T-cell (primary cell): ENCODE measurements around the gene NUDT4B. TPM values are rescaled to one million over a fixed set of nuclear protein-coding genes. Genes with fewer than 3 reads are reported as not detected.
"Not testable (repeated sequence)": the region's sequence is repeated elsewhere in the genome, so short reads cannot be mapped to it uniquely, and the experiment has no call there.

Experiments
- ATAC-seq, 4 experiments: fragments of 200-7000 bp in 3 of 4; fragments of 150-1000 bp in 1 of 4; cut with Tn5 transposase; replicated peaks in 1 of 4; 1 replicate in 3 of 4; 2 replicates in 1 of 4; pipeline ENCODE4 v1.10.0; 2021; ENCODE audit warnings: moderate library complexity in 3 of 4, mild to moderate bottlenecking in 2 of 4, moderate number of reproducible peaks in 1 of 4
- CTCF ChIA-PET, 2 donors: fragments of 300-600 bp; sonication (Branson Sonifier 250); formaldehyde crosslinking; loops; one replicate each; lab custom pipeline; 2022; ENCODE audit warnings: antibody characterized with exemption in 2 of 2; lab: Charles Lee
- POLR2A ChIA-PET, 2 donors: fragments of 300-600 bp; sonication (Branson Sonifier 250); formaldehyde crosslinking; loops; one replicate each; lab custom pipeline; 2022; ENCODE audit warnings: antibody characterized with exemption in 2 of 2; lab: Charles Lee
- DNase-seq, 35 experiments: peaks; one replicate each; pipeline versions ENCODE4 v3.0.0 to v3.0.0-alpha.2; 2013 to 2023
- H3K27ac ChIP-seq: one replicate; pipeline ENCODE4 v1.5.1; 2013; ENCODE audit warnings: low read length
- H3K27me3 ChIP-seq, 2 experiments: replicated peaks in 1 of 2; 1 replicate in 1 of 2; 2 replicates in 1 of 2; pipeline versions ENCODE4 v1.6.1 to v1.7.0; 2013; ENCODE audit warnings: low read length in 1 of 2, mixed read lengths in 1 of 2; ENCODE audit not compliant: control insufficient read depth in 2 of 2, insufficient read depth in 2 of 2; ENCODE audit errors: extremely low read depth in 1 of 2
- H3K36me3 ChIP-seq, 2 donors: 1 replicate in 1 of 2; 2 replicates in 1 of 2; pipeline versions ENCODE4 v1.6.1 to v1.7.0; 2013; ENCODE audit warnings: low read length in 1 of 2; ENCODE audit not compliant: control insufficient read depth in 2 of 2, insufficient read depth in 1 of 2; ENCODE audit errors: extremely low read depth in 1 of 2
- H3K4me1 ChIP-seq, 2 experiments: 1 replicate in 1 of 2; 2 replicates in 1 of 2; pipeline versions ENCODE4 v1.6.1 to v1.7.0; 2013; ENCODE audit warnings: low read length in 2 of 2, mixed read lengths in 1 of 2; ENCODE audit not compliant: insufficient read depth in 2 of 2, control insufficient read depth in 1 of 2; ENCODE audit errors: extremely low read depth in 1 of 2
- H3K4me3 ChIP-seq, 2 donors: 1 replicate in 1 of 2; 2 replicates in 1 of 2; pipeline versions ENCODE4 v1.5.1 to v1.7.0; 2013; ENCODE audit warnings: mild to moderate bottlenecking in 2 of 2, low read length in 1 of 2, moderate library complexity in 1 of 2; ENCODE audit not compliant: control insufficient read depth in 1 of 2; ENCODE audit errors: extremely low read depth in 1 of 2
- H3K9me3 ChIP-seq: 2 replicates; pipeline ENCODE4 v1.7.0; 2013
- H3K27ac Mint-ChIP-seq, 2 donors: one replicate each; pipeline ENCODE4 v1.8.0; 2020 to 2021; ENCODE audit warnings: mild to moderate bottlenecking in 2 of 2, mixed read lengths in 2 of 2
- H3K27me3 Mint-ChIP-seq, 2 donors: one replicate each; pipeline ENCODE4 v1.8.0; 2021 to 2022; ENCODE audit warnings: mixed read lengths in 2 of 2
- H3K36me3 Mint-ChIP-seq: one replicate; pipeline ENCODE4 v1.8.0; 2021; ENCODE audit warnings: mixed read lengths
- H3K4me1 Mint-ChIP-seq, 3 donors: one replicate each; pipeline ENCODE4 v1.8.0; 2020 to 2022; ENCODE audit warnings: mixed read lengths in 3 of 3, mild to moderate bottlenecking in 1 of 3
- H3K4me3 Mint-ChIP-seq, 3 donors: one replicate each; pipeline ENCODE4 v1.8.0; 2020 to 2022; ENCODE audit warnings: mild to moderate bottlenecking in 3 of 3, mixed read lengths in 3 of 3, moderate library complexity in 3 of 3
- H3K9me3 Mint-ChIP-seq, 3 donors: one replicate each; pipeline ENCODE4 v1.8.0; 2020 to 2022; ENCODE audit warnings: mixed read lengths in 3 of 3
- WGBS: methylation state at CpG from one replicate; pipeline ENCODE4 v1.1.5; 2013; ENCODE audit warnings: missing lambda C conversion rate; ENCODE audit not compliant: insufficient coverage; 5-methylcytosine and 5-hydroxymethylcytosine counted together
- total RNA-seq, 35 experiments: library from RNA in 6 of 35; stranded (reverse) in 6 of 35; fragments of 120-200 nt in 1 of 35; gene quantifications; one replicate each; pipeline versions ENCODE4 v1.2.1 to v1.2.4 and lab custom pipeline; 2013 to 2026

NUDT4B gene
- total RNA-seq, 5 donors from 2014 or later (not counting 1 experiment from before 2014, with no cell fraction given): 0.55 to 1.9 TPM; not detected in 3

- H3K36me3 ChIP-seq, H3K9me3 Mint-ChIP-seq, H3K27me3 ChIP-seq, POLR2A ChIA-PET, CTCF ChIA-PET, H3K4me3 Mint-ChIP-seq, H3K9me3 ChIP-seq, H3K4me3 ChIP-seq, H3K27ac ChIP-seq, H3K36me3 Mint-ChIP-seq, H3K4me1 Mint-ChIP-seq, H3K27me3 Mint-ChIP-seq, H3K4me1 ChIP-seq, H3K27ac Mint-ChIP-seq, ATAC-seq, DNase-seq: not testable (repeated sequence)
- no CpG with 5 or more reads among the region's 3 CpGs for WGBS
Measured at GRCh38 chr1:148769495-148769894, 20.9 kb downstream of the NUDT4B start.

DNA sequence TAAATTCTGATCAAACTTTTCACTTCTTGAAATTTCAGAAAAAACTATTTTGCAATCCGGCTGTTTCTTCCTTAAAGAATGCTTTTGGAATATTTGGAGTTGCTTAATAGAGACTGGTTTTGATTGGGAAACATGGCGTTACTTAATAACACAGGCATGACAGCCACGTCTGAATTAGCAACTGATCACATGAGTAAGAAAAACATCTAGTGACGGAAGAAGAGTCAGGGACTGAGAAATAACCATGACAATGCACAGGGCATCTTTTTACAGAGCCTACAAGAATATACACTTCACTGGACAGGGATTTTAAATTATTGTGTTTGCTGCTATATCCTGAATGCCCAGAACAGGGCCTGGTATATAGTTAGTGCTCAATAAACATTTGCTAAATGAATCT lies 25.1 kb downstream of the NUDT4B start:
- H3K4me3 ChIP-seq, POLR2A ChIA-PET, H3K36me3 Mint-ChIP-seq, H3K27me3 ChIP-seq, H3K9me3 Mint-ChIP-seq, H3K4me1 Mint-ChIP-seq, H3K27me3 Mint-ChIP-seq, H3K9me3 ChIP-seq, ATAC-seq, H3K36me3 ChIP-seq, DNase-seq, H3K4me1 ChIP-seq, CTCF ChIA-PET, H3K27ac Mint-ChIP-seq, H3K27ac ChIP-seq, H3K4me3 Mint-ChIP-seq: not testable (repeated sequence)
- WGBS: no CpG with 5 or more reads among the region's 4 CpGs

DNA sequence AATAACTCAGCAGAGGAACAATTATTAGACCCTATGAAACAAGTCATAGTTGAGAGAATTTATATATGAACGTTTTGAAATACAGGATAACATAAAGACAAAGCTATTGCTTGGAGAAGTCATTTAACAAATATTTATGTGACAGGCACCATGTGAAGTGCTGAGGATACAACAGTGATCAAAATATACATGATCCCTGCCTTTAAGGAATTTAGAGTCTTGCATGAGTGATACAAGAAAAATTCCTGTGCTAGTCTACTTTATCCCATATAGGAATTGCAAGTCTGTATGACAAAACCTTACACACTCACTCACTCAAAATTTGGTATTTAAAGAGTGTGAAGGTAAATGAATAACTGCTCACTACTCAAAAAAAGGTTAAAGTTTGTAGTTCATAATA lies 25.5 kb downstream of the NUDT4B start:
- H3K9me3 Mint-ChIP-seq, H3K27me3 Mint-ChIP-seq, DNase-seq, H3K27ac ChIP-seq, CTCF ChIA-PET, H3K4me3 ChIP-seq, H3K27ac Mint-ChIP-seq, H3K4me1 ChIP-seq, H3K9me3 ChIP-seq, POLR2A ChIA-PET, H3K36me3 ChIP-seq, H3K4me1 Mint-ChIP-seq, H3K27me3 ChIP-seq, ATAC-seq, H3K4me3 Mint-ChIP-seq, H3K36me3 Mint-ChIP-seq: not testable (repeated sequence)
- WGBS: no CpG with 5 or more reads among the region's 1 CpG

DNA sequence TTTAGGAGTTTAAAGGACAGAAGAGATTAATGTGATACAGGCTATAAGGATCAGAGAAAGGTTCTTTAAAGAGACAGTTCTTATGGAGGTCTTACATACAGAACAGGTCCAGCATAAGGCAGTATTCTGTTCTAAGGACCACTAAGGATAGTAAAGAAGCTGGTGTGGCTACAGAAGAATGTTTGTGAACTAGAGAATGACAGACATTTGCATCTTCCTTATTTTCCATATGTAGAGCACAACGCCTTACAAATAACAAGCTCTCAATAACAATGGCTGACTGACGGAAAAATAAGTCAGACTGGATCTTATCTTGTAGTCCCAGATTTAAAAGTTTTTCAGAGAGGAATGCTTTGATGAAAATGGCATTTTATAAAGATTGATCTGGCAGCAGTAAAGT lies 26.7 kb downstream of the NUDT4B start:
- not testable (repeated sequence) for H3K4me3 Mint-ChIP-seq
- WGBS: no CpG with 5 or more reads among the region's 2 CpGs

GRCh38 chr1:148777649-148778048 lies 29.1 kb downstream of the NUDT4B start:
- POLR2A ChIA-PET, H3K9me3 Mint-ChIP-seq, H3K9me3 ChIP-seq, H3K4me3 ChIP-seq, H3K27ac ChIP-seq, H3K27me3 ChIP-seq, H3K4me3 Mint-ChIP-seq, H3K36me3 Mint-ChIP-seq, CTCF ChIA-PET, ATAC-seq, DNase-seq, H3K4me1 Mint-ChIP-seq, H3K4me1 ChIP-seq, H3K27ac Mint-ChIP-seq, H3K27me3 Mint-ChIP-seq, H3K36me3 ChIP-seq: not testable (repeated sequence)
- no CpG with 5 or more reads among the region's 1 CpG for WGBS

More for the DNA sequence above, 26.7 kb downstream of the NUDT4B start:
- H3K9me3 Mint-ChIP-seq, H3K4me3 ChIP-seq, H3K4me1 ChIP-seq, CTCF ChIA-PET, H3K36me3 ChIP-seq, ATAC-seq, H3K27me3 Mint-ChIP-seq, H3K4me1 Mint-ChIP-seq, POLR2A ChIA-PET, DNase-seq, H3K36me3 Mint-ChIP-seq, H3K27ac Mint-ChIP-seq, H3K27ac ChIP-seq, H3K9me3 ChIP-seq, H3K27me3 ChIP-seq: not testable (repeated sequence)

DNA sequence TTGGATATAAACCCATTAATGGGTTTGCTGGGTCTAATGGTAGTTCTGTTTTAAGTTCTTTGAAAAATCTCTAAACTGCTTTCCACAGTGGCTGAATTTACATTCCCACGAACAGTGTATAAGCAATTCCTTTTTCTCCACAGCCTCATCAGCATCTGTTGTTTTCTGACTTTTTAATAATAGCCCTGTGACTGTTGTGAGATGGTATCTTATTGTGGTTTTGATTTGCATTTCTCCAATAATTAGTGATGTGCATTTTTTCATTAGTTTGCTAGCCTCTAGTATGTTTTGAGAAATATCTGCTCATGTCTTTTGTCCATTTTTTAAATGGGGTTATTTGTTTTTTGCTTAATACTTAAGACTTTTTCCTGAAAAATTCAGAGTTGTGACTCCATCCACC lies 31.8 kb downstream of the NUDT4B start:
- H3K4me1 ChIP-seq, H3K4me1 Mint-ChIP-seq, H3K36me3 Mint-ChIP-seq, H3K4me3 ChIP-seq, H3K9me3 ChIP-seq, DNase-seq, H3K4me3 Mint-ChIP-seq, H3K27me3 Mint-ChIP-seq, H3K27me3 ChIP-seq, POLR2A ChIA-PET, H3K27ac Mint-ChIP-seq, ATAC-seq, H3K27ac ChIP-seq, H3K36me3 ChIP-seq, CTCF ChIA-PET, H3K9me3 Mint-ChIP-seq: not testable (repeated sequence)
- WGBS: no CpG with 5 or more reads among the region's 1 CpG

DNA sequence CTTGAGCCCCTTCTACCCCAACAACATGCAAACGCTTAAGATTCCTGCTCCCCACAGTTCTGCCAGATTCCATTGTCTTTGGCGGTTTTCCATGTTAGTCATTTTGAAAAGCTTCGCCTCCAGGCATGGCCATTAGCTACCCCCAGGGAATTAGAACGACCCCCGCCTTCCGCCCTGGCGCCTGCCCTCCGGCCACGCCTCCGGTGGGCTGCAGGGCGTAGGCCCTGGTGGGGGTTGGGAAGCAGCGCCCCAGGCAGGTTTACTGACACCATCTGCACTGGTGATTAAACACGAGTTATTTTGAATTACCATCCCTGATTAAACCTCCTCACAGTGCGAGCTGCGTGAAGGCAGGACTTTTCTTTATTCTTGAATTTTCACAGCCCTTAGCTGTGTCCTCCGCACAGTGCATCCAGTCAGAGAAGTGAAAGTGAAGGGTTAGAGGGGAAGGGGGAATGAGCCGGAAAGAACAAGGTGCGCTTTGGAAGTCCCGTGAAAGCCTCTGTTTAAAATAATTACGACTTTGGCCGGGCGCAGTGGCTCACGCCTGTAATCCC lies 43.0 kb downstream of the NUDT4B start:
- H3K9me3 ChIP-seq, H3K27me3 Mint-ChIP-seq, H3K4me3 ChIP-seq, DNase-seq, CTCF ChIA-PET, H3K4me1 Mint-ChIP-seq, H3K27me3 ChIP-seq, H3K36me3 ChIP-seq, H3K27ac ChIP-seq, H3K36me3 Mint-ChIP-seq, H3K4me1 ChIP-seq, H3K4me3 Mint-ChIP-seq, ATAC-seq, POLR2A ChIA-PET, H3K9me3 Mint-ChIP-seq, H3K27ac Mint-ChIP-seq: not testable (repeated sequence)
- no CpG with 5 or more reads among the region's 23 CpGs for WGBS
